ENCODE measurements around the gene GTPBP3. TPM values are rescaled to one million over a fixed set of nuclear protein-coding genes. Genes with fewer than 3 reads are reported as not detected.

Gene GTPBP3
- polyA plus RNA-seq, 3 donors, result 13.9 to 17.3 (median 15.7) TPM

- DNase-seq (ENCODE audit: low read depth in 3 of 3, low spot score in 2 of 3), result no peak
Measured at GRCh38 chr19:17327068-17327653, 10.2 kb upstream of the GTPBP3 start.

GRCh38 chr19:17327654-17328516 lies 9.5 kb upstream of the GTPBP3 start:
- DNase-seq (ENCODE audit: low read depth in 3 of 3, low spot score in 2 of 3), result peak in 1 of 3 donors; percentile 65

- no peak for DNase-seq (ENCODE audit: low read depth in 3 of 3, low spot score in 2 of 3)
Measured at GRCh38 chr19:17328517-17329365, 8.6 kb upstream of the GTPBP3 start.

GRCh38 chr19:17329366-17330261 lies 7.7 kb upstream of the GTPBP3 start:
- no peak for DNase-seq (ENCODE audit: low read depth in 3 of 3, low spot score in 2 of 3)

- DNase-seq (ENCODE audit: low read depth in 3 of 3, low spot score in 2 of 3), result no peak
Measured at GRCh38 chr19:17330262-17331044, 6.9 kb upstream of the GTPBP3 start.

- no peak for DNase-seq (ENCODE audit: low read depth in 3 of 3, low spot score in 2 of 3)
Measured at GRCh38 chr19:17331045-17331558, 6.3 kb upstream of the GTPBP3 start.

- no peak for DNase-seq (ENCODE audit: low read depth in 3 of 3, low spot score in 2 of 3)
Measured at GRCh38 chr19:17332360-17332676, 5.0 kb upstream of the GTPBP3 start.

- DNase-seq (ENCODE audit: low read depth in 3 of 3, low spot score in 2 of 3), result no peak
Measured at GRCh38 chr19:17332677-17333581, 4.4 kb upstream of the GTPBP3 start.

GRCh38 chr19:17333611-17334413 lies 3.5 kb upstream of the GTPBP3 start:
- DNase-seq (ENCODE audit: low read depth in 3 of 3, low spot score in 2 of 3), result no peak

GRCh38 chr19:17334414-17335409 lies 2.6 kb upstream of the GTPBP3 start, which contains the start of gene ANO8:
ANO8 (minus strand) TSS chr19:17334855; CDS start chr19:17334670, 185 bp downstream.
- DNase-seq (ENCODE audit: low read depth in 3 of 3, low spot score in 2 of 3), result peak; percentile 86 to 98 (median 97)

GRCh38 chr19:17335575-17335974 lies 1.8 kb upstream of the GTPBP3 start:
- no peak for DNase-seq (ENCODE audit: low read depth in 3 of 3, low spot score in 2 of 3)

- no peak for DNase-seq (ENCODE audit: low read depth in 3 of 3, low spot score in 2 of 3)
Measured at GRCh38 chr19:17337675-17338432, 501 bp downstream of the GTPBP3 start.

GRCh38 chr19:17338433-17339078 lies 1.2 kb downstream of the GTPBP3 start:
- DNase-seq (ENCODE audit: low read depth in 3 of 3, low spot score in 2 of 3), result no peak

- no peak for DNase-seq (ENCODE audit: low read depth in 3 of 3, low spot score in 2 of 3)
Measured at GRCh38 chr19:17339088-17339741, 1.9 kb downstream of the GTPBP3 start.

All from right renal cortex interstitium (tissue), 3 donors.